HepG2 (cell line): ENCODE measurements around the gene PCDHGA1. TPM values are rescaled to one million over a fixed set of nuclear protein-coding genes. Genes with fewer than 3 reads are reported as not detected.

Source experiments
- DR1 ChIP-seq: sonication (generic); formaldehyde crosslinking; IDR thresholded peaks from 2 replicates; pipeline ENCODE4 v1.8.0; 2021; ENCODE audit warnings: mild to moderate bottlenecking, missing genetic modification reagents, inconsistent platforms
- MIXL1 ChIP-seq: IDR thresholded peaks from 2 replicates; pipeline ENCODE4 v1.6.1; 2016
- NFIC ChIP-seq: IDR thresholded peaks from 2 replicates; pipeline ENCODE4 v1.6.1; 2012; ENCODE audit warnings: mild to moderate bottlenecking, low read length, inconsistent platforms
- SRSF1 ChIP-seq: fragments of 200-400 bp; formaldehyde crosslinking; optimal IDR thresholded peaks from 2 replicates; pipeline ENCODE3; 2017; ENCODE audit warnings: mild to moderate bottlenecking, low read depth, low read length, moderate library complexity
- ZNF124 ChIP-seq: sonication (generic); formaldehyde crosslinking; IDR thresholded peaks from 2 replicates; pipeline ENCODE4 v1.4.0; 2020; ENCODE audit warnings: missing genetic modification reagents
- ZNF136 ChIP-seq: sonication (generic); formaldehyde crosslinking; IDR thresholded peaks from 2 replicates; pipeline ENCODE4 v1.8.1; 2022; ENCODE audit warnings: low read depth, mild to moderate bottlenecking, moderate library complexity, missing genetic modification reagents
- ZNF292 ChIP-seq: sonication (generic); formaldehyde crosslinking; IDR thresholded peaks from 2 replicates; pipeline ENCODE4 v1.8.1; 2022; ENCODE audit warnings: mild to moderate bottlenecking, low read depth, missing genetic modification reagents, borderline replicate concordance
- ZNF431 ChIP-seq: sonication (generic); formaldehyde crosslinking; IDR thresholded peaks from 2 replicates; pipeline ENCODE4 v1.9.0; 2022; ENCODE audit warnings: missing genetic modification reagents, low read depth, mild to moderate bottlenecking, borderline replicate concordance
- ZNF44 ChIP-seq: sonication (generic); formaldehyde crosslinking; IDR thresholded peaks from 2 replicates; pipeline ENCODE4 v1.5.1; 2020; ENCODE audit warnings: mild to moderate bottlenecking, missing genetic modification reagents
- ZNF605 ChIP-seq: sonication (generic); formaldehyde crosslinking; IDR thresholded peaks from 2 replicates; pipeline ENCODE4 v1.8.0; 2022; ENCODE audit warnings: mild to moderate bottlenecking, missing genetic modification reagents
- ZNF607 ChIP-seq: sonication (generic); formaldehyde crosslinking; IDR thresholded peaks from 2 replicates; pipeline ENCODE4 v1.5.1; 2020; ENCODE audit warnings: missing genetic modification reagents, mild to moderate bottlenecking, borderline replicate concordance
- ZNF782 ChIP-seq: sonication (generic); formaldehyde crosslinking; IDR thresholded peaks from 2 replicates; pipeline ENCODE4 v1.4.0; 2020; ENCODE audit warnings: missing genetic modification reagents, mild to moderate bottlenecking, borderline replicate concordance
- polyA plus RNA-seq, 8 experiments: library from polyadenylated mRNA; depleted of rRNA in 3 of 8; stranded (reverse) in 7 of 8; unstranded in 1 of 8; fragments of >200 nt; fragmentation: Illumina TruSeq in 4 of 8; extraction: Trizol in 4 of 8; gene quantifications; 2 replicates each; pipeline versions ENCODE4 v1.2.1 to v1.2.3, GENCODE V29; 2011 to 2016; ENCODE audit warnings: low read depth in 4 of 8, missing spikeins in 1 of 8, mixed read lengths in 1 of 8; ENCODE audit not compliant: insufficient read depth in 1 of 8
- total RNA-seq, 5 experiments: library from RNA; depleted of rRNA; stranded (reverse); fragments of >200 nt; fragmentation: Illumina TruSeq; extraction: Trizol; gene quantifications; 2 replicates each; pipeline ENCODE4 v1.2.3, GENCODE V29; 2016; ENCODE audit warnings: low read depth in 1 of 5
- TF ChIP-seq, protein P1 (sequence below): sonication (generic); formaldehyde crosslinking; IDR thresholded peaks from 2 replicates; pipeline ENCODE4 v1.8.0; 2022; ENCODE audit warnings: mild to moderate bottlenecking, missing genetic modification reagents, moderate library complexity
- TF ChIP-seq, protein P2 (sequence below): sonication (generic); formaldehyde crosslinking; IDR thresholded peaks from 2 replicates; pipeline ENCODE4 v1.8.1; 2023; ENCODE audit warnings: mild to moderate bottlenecking, moderate library complexity, missing genetic modification reagents
- TF ChIP-seq, protein P3 (sequence below): fragments of 450-650 bp; IDR thresholded peaks from 2 replicates; pipeline ENCODE4 v1.6.1; 2017; ENCODE audit warnings: mild to moderate bottlenecking
- TF ChIP-seq, protein P4 (sequence below): sonication (generic); formaldehyde crosslinking; IDR thresholded peaks from 2 replicates; pipeline ENCODE4 v1.5.0; 2020; ENCODE audit warnings: missing genetic modification reagents
- TF ChIP-seq, protein P5 (sequence below): sonication (generic); formaldehyde crosslinking; IDR thresholded peaks from 2 replicates; pipeline ENCODE4 v1.4.0; 2020; ENCODE audit warnings: mild to moderate bottlenecking, missing genetic modification reagents
- TF ChIP-seq, protein P6 (sequence below): sonication (generic); formaldehyde crosslinking; IDR thresholded peaks from 2 replicates; pipeline ENCODE4 v1.4.0; 2020; ENCODE audit warnings: missing genetic modification reagents, mild to moderate bottlenecking, borderline replicate concordance

PCDHGA1 gene
- total and polyA plus RNA-seq, 2 of the 13 experiments (the other 11 are each of a cell fraction or from before 2014, with no cell fraction given): 0.31 to 0.40 TPM

DNA sequence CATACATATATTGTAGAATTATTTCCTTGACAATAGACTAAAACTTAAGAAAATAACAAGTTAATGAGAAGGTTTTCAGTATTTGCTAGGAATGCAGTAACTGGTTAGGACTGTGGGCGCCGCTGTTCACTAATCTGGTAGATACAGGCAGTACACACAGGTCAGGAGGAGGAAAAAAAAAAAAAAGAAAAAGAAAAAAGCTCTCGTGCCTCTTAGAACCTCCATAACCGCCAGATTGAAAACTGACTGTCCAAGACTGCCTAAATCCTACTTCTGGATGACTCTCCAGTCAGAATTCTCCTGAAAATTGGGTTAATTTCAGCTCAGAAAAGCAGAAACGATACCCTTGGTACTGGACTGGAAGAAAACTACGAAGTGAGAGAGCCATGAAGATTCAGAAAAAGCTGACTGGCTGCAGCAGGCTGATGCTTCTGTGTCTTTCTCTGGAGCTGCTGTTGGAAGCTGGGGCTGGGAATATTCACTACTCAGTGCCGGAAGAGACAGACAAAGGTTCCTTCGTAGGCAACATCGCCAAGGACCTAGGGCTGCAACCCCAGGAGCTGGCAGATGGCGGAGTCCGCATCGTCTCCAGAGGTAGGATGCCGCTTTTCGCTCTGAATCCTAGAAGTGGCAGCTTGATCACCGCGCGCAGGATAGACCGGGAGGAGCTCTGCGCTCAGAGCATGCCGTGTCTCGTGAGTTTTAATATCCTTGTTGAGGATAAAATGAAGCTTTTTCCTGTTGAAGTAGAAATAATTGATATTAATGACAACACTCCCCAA lies at the start of gene PCDHGA1 (continued):
- TF ChIP-seq ZNF292 (CRISPR knock-in tag): no peak
- TF ChIP-seq ZNF44 (CRISPR knock-in tag): 0 out of 2 replicates have a peak, but pooled peaks have one; percentile 44
- TF ChIP-seq, protein P1, sequence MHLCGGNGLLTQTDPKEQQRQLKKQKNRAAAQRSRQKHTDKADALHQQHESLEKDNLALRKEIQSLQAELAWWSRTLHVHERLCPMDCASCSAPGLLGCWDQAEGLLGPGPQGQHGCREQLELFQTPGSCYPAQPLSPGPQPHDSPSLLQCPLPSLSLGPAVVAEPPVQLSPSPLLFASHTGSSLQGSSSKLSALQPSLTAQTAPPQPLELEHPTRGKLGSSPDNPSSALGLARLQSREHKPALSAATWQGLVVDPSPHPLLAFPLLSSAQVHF (CRISPR knock-in tag): no peak
- 0 out of 2 replicates have a peak, but pooled peaks have one; percentile 55 for TF ChIP-seq ZNF605 (CRISPR knock-in tag)
- no peak for TF ChIP-seq ZNF136 (CRISPR knock-in tag)
- TF ChIP-seq, protein P2, sequence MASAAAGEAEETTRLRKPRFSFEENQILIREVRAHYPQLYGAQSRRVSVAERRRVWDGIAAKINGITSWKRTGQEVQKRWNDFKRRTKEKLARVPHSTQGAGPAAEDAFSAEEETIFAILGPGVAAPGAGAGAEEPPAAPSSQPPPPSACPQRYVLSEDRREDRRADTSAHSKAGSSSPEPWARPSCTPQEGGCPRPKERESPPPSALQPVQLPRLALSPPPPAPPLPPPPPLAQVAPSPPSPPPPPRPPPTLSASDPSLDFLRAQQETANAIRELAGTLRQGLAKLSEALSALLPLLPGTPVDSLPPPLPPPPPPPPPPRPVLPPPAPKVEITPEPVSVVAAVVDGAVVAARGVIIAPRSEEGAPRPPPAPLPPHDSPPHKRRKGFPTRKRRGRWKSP (CRISPR knock-in tag): no peak
- TF ChIP-seq ZNF607: no peak
- TF ChIP-seq, protein P3, sequence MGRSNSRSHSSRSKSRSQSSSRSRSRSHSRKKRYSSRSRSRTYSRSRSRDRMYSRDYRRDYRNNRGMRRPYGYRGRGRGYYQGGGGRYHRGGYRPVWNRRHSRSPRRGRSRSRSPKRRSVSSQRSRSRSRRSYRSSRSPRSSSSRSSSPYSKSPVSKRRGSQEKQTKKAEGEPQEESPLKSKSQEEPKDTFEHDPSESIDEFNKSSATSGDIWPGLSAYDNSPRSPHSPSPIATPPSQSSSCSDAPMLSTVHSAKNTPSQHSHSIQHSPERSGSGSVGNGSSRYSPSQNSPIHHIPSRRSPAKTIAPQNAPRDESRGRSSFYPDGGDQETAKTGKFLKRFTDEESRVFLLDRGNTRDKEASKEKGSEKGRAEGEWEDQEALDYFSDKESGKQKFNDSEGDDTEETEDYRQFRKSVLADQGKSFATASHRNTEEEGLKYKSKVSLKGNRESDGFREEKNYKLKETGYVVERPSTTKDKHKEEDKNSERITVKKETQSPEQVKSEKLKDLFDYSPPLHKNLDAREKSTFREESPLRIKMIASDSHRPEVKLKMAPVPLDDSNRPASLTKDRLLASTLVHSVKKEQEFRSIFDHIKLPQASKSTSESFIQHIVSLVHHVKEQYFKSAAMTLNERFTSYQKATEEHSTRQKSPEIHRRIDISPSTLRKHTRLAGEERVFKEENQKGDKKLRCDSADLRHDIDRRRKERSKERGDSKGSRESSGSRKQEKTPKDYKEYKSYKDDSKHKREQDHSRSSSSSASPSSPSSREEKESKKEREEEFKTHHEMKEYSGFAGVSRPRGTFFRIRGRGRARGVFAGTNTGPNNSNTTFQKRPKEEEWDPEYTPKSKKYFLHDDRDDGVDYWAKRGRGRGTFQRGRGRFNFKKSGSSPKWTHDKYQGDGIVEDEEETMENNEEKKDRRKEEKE: no peak
- TF ChIP-seq ZNF782 (CRISPR knock-in tag): no peak
- TF ChIP-seq MIXL1 (CRISPR knock-in tag): 0 out of 2 replicates have a peak, but pooled peaks have one; percentile 31
- TF ChIP-seq, protein P4, sequence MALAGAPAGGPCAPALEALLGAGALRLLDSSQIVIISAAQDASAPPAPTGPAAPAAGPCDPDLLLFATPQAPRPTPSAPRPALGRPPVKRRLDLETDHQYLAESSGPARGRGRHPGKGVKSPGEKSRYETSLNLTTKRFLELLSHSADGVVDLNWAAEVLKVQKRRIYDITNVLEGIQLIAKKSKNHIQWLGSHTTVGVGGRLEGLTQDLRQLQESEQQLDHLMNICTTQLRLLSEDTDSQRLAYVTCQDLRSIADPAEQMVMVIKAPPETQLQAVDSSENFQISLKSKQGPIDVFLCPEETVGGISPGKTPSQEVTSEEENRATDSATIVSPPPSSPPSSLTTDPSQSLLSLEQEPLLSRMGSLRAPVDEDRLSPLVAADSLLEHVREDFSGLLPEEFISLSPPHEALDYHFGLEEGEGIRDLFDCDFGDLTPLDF: no peak
- TF ChIP-seq ZNF431: no peak
- TF ChIP-seq DR1: no peak
- TF ChIP-seq SRSF1: no peak
- TF ChIP-seq, protein P5, sequence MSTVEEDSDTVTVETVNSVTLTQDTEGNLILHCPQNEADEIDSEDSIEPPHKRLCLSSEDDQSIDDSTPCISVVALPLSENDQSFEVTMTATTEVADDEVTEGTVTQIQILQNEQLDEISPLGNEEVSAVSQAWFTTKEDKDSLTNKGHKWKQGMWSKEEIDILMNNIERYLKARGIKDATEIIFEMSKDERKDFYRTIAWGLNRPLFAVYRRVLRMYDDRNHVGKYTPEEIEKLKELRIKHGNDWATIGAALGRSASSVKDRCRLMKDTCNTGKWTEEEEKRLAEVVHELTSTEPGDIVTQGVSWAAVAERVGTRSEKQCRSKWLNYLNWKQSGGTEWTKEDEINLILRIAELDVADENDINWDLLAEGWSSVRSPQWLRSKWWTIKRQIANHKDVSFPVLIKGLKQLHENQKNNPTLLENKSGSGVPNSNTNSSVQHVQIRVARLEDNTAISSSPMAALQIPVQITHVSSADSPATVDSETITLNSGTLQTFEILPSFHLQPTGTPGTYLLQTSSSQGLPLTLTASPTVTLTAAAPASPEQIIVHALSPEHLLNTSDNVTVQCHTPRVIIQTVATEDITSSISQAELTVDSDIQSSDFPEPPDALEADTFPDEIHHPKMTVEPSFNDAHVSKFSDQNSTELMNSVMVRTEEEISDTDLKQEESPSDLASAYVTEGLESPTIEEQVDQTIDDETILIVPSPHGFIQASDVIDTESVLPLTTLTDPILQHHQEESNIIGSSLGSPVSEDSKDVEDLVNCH (CRISPR knock-in tag): no peak
- no peak for TF ChIP-seq NFIC
- TF ChIP-seq, protein P6, sequence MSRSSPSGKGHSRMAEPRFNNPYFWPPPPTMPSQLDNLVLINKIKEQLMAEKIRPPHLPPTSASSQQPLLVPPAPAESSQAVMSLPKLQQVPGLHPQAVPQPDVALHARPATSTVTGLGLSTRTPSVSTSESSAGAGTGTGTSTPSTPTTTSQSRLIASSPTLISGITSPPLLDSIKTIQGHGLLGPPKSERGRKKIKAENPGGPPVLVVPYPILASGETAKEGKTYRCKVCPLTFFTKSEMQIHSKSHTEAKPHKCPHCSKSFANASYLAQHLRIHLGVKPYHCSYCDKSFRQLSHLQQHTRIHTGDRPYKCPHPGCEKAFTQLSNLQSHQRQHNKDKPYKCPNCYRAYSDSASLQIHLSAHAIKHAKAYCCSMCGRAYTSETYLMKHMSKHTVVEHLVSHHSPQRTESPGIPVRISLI (CRISPR knock-in tag): peak; percentile 87
- no peak for TF ChIP-seq ZNF124 (CRISPR knock-in tag)
